WTC11 (cell line): Measurements from ENCODE around the gene DCBLD2. TPM values are rescaled to one million over a fixed set of nuclear protein-coding genes. Genes with fewer than 3 reads are reported as not detected.

ENCODE experiments used
- ATAC-seq: fragments of 200-7000 bp; cut with Tn5 transposase; 2 replicates; pipeline ENCODE4 v1.10.0; 2021; ENCODE audit warnings: mild to moderate bottlenecking, moderate library complexity
- CTCF ChIA-PET: fragments of 300-600 bp; sonication (Branson Sonifier 250); formaldehyde crosslinking; loops from one replicate; lab custom pipeline; 2021; ENCODE audit warnings: antibody characterized with exemption; lab: Charles Lee
- POLR2A ChIA-PET: fragments of 350-600 bp; sonication (Branson Sonifier 250); formaldehyde crosslinking; loops from one replicate; lab custom pipeline; 2021; ENCODE audit warnings: antibody characterized with exemption; lab: Charles Lee
- DNase-seq: peaks from one replicate; pipeline ENCODE4 v3.0.0; 2021; ENCODE audit warnings: low spot score
- H3K27ac Mint-ChIP-seq: 2 replicates; pipeline ENCODE4 v1.8.0; 2021; ENCODE audit warnings: mixed read lengths
- H3K27me3 Mint-ChIP-seq: 2 replicates; pipeline ENCODE4 v1.8.0; 2021; ENCODE audit warnings: low read depth, mild to moderate bottlenecking, moderate library complexity, mixed read lengths
- H3K36me3 Mint-ChIP-seq: 2 replicates; pipeline ENCODE4 v1.8.0; 2021; ENCODE audit warnings: mixed read lengths
- H3K4me1 Mint-ChIP-seq: 2 replicates; pipeline ENCODE4 v1.8.0; 2022; ENCODE audit warnings: mixed read lengths
- H3K4me3 Mint-ChIP-seq: 2 replicates; pipeline ENCODE4 v1.8.0; 2021; ENCODE audit warnings: mild to moderate bottlenecking, moderate library complexity, mixed read lengths
- H3K9me3 Mint-ChIP-seq: 2 replicates; pipeline ENCODE4 v1.8.0; 2021; ENCODE audit warnings: mixed read lengths
- ESRRA ChIP-seq: sonication (generic); formaldehyde crosslinking; IDR thresholded peaks from 2 replicates; pipeline ENCODE4 v1.8.1; 2022; ENCODE audit warnings: mild to moderate bottlenecking, missing genetic modification reagents, borderline replicate concordance
- FOXK1 ChIP-seq: sonication (generic); formaldehyde crosslinking; IDR thresholded peaks from 2 replicates; pipeline ENCODE4 v1.8.0; 2022; ENCODE audit warnings: mild to moderate bottlenecking, moderate library complexity, missing genetic modification reagents
- GRHL2 ChIP-seq: fragments of 250-450 bp; sonication (Bioruptor Pico); IDR thresholded peaks from 2 replicates; pipeline ENCODE4 v1.8.0; 2022; ENCODE audit warnings: mild to moderate bottlenecking, moderate library complexity; ENCODE audit not compliant: insufficient replicate concordance, severe bottlenecking
- NFYB ChIP-seq: sonication (generic); formaldehyde crosslinking; conservative IDR thresholded peaks from 2 replicates; pipeline ENCODE4 v1.8.0; 2022; ENCODE audit warnings: low read depth, missing genetic modification reagents
- RORB ChIP-seq: fragments of 250-450 bp; sonication (Bioruptor Pico); IDR thresholded peaks from 2 replicates; pipeline ENCODE4 v1.9.0; 2021; ENCODE audit warnings: mild to moderate bottlenecking
- TEAD1 ChIP-seq: sonication (generic); formaldehyde crosslinking; IDR thresholded peaks from 2 replicates; pipeline ENCODE4 v1.8.0; 2022; ENCODE audit warnings: mild to moderate bottlenecking, missing genetic modification reagents
- ZNF219 ChIP-seq: sonication (generic); formaldehyde crosslinking; IDR thresholded peaks from 2 replicates; pipeline ENCODE4 v1.8.0; 2023; ENCODE audit warnings: missing genetic modification reagents, mild to moderate bottlenecking, borderline replicate concordance
- ZNF396 ChIP-seq: fragments of 250-450 bp; sonication (Bioruptor Pico); IDR thresholded peaks from 2 replicates; pipeline ENCODE4 v1.8.0; 2021; ENCODE audit warnings: mild to moderate bottlenecking, moderate library complexity, borderline replicate concordance
- ZNF416 ChIP-seq: fragments of 250-450 bp; sonication (Bioruptor Pico); IDR thresholded peaks from 2 replicates; pipeline ENCODE4 v1.9.0; 2021; ENCODE audit warnings: mild to moderate bottlenecking, inconsistent platforms
- ZNF423 ChIP-seq: fragments of 250-450 bp; sonication (Bioruptor Pico); IDR thresholded peaks from 2 replicates; pipeline ENCODE4 v2.1.2; 2022; ENCODE audit warnings: mild to moderate bottlenecking, moderate library complexity
- total RNA-seq: library from RNA; stranded (reverse); gene quantifications from 3 replicates; pipeline ENCODE4 v1.2.3, GENCODE V29; 2021
- TF ChIP-seq, protein P1 (sequence below): fragments of 250-450 bp; sonication (Bioruptor Pico); IDR thresholded peaks from 2 replicates; pipeline ENCODE4 v1.8.0; 2021; ENCODE audit warnings: mild to moderate bottlenecking
- TF ChIP-seq, protein P2 (sequence below): sonication (generic); formaldehyde crosslinking; IDR thresholded peaks from 2 replicates; pipeline ENCODE4 v1.8.0; 2023; ENCODE audit warnings: missing genetic modification reagents
- TF ChIP-seq, protein P3 (sequence below): sonication (generic); formaldehyde crosslinking; IDR thresholded peaks from 2 replicates; pipeline ENCODE4 v1.8.1; 2023; ENCODE audit warnings: mild to moderate bottlenecking, missing genetic modification reagents, borderline replicate concordance
- TF ChIP-seq, protein P4 (sequence below): fragments of 250-450 bp; sonication (Bioruptor Pico); IDR thresholded peaks from 2 replicates; pipeline ENCODE4 v2.1.2; 2022; ENCODE audit warnings: mild to moderate bottlenecking, moderate library complexity

The DCBLD2 gene
- total RNA-seq, 1 experiment from 2014 or later = 47.9 TPM

DNA sequence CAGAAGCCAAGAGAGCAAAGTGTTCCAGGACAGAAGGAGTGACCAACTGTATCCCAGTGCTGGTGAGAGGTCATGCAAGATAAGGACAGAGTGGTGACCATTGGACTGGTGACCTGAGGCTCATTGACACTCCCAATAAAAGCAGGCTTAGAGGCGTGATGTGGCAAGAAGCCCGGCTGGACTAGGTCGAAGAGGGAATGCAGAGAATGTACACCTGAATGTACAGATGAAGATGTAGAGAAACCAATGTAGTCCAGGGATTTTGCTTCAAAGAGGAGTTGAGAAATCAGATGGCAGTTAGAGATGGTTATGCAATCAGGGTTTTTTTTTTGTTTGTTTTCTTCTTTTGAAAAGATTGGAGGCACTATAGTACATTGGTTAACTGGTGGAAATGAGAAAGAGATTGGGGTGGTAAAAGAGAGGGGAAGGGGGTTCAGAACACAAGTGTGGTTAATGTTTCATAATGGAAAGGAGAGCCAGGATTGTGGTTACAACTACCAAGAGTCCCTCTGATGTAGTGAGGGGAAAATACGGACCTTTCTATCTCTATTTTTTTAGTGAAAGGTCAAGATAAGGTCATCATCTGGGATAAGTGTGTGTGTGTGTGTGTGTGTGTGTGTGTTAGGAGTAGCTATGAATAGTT is 115.0 kb downstream of the DCBLD2 start:
- no peak overlapping the region for H3K4me3 Mint-ChIP-seq
- H3K27ac Mint-ChIP-seq = no peak overlapping the region
- no peaks in the 10 kb centered on the region for H3K9me3 Mint-ChIP-seq
- ChIA-PET CTCF (no interaction called here), POLR2A (interaction anchor here (0.7 kb wide), 1 partner anchor 50 kb away, joined by 3 read pairs; no protein-coding TSS in a partner anchor)
- DNase-seq (no peak), ATAC-seq (no peak)
- no peaks in the 10 kb centered on the region for H3K36me3 Mint-ChIP-seq
- no peaks in the 10 kb centered on the region for H3K27me3 Mint-ChIP-seq
- no peaks in the 10 kb centered on the region for H3K4me1 Mint-ChIP-seq
- no peak for TF ChIP-seq ZNF416 (CRISPR knock-in tag)
- no peak for TF ChIP-seq ESRRA (CRISPR knock-in tag)
- TF ChIP-seq RORB (CRISPR knock-in tag) = no peak
- TF ChIP-seq GRHL2 (CRISPR knock-in tag) = no peak
- TF ChIP-seq ZNF219 (CRISPR knock-in tag) = no peak
- TF ChIP-seq, protein P1, sequence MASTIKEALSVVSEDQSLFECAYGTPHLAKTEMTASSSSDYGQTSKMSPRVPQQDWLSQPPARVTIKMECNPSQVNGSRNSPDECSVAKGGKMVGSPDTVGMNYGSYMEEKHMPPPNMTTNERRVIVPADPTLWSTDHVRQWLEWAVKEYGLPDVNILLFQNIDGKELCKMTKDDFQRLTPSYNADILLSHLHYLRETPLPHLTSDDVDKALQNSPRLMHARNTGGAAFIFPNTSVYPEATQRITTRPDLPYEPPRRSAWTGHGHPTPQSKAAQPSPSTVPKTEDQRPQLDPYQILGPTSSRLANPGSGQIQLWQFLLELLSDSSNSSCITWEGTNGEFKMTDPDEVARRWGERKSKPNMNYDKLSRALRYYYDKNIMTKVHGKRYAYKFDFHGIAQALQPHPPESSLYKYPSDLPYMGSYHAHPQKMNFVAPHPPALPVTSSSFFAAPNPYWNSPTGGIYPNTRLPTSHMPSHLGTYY (CRISPR knock-in tag) = no peak

DNA sequence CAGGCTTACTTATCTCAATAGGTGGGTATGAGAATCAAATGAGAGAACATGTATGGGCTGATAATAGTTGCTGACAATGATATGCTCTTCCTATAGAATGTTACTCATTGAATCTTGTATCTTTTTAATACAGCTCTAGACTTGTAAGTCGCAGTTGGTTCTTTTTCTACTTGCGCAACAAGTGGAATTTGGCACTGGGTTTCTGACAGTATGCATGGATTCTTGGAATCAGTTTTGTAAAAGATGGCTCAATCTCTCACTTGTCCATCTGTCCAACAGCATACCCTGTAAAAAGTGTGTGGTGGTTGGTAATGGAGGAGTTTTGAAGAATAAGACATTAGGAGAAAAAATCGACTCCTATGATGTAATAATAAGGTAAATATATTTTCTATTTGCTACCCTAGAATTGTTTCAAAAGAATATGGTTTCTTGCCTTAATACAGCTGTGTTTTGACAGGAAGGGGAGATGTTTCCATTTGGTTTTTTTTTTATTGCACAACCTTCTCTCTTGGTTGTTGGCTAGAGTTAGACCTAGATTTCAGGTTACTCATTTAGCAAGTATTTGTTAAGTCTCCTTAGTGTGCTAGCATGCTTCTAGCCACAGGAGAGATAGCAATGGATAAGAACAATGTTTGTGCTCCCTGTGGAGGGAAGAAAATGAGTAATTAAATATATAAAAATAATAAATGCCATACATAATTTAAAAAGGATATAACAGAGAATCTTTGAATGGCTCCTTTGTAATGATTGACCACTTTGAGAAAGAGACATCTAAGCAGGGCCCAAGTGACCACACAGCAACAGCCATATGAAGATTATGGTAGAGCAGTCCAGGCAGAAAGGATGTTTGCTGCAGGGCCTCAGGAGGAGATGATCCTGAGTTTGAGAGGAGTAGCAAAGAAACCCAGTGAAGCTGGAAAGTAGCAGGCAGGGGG is 116.6 kb downstream of the DCBLD2 start:
- POLR2A ChIA-PET = no interaction called here
- TF ChIP-seq TEAD1 (CRISPR knock-in tag) = no peak
- TF ChIP-seq ZNF423 = no peak
- TF ChIP-seq, protein P2, sequence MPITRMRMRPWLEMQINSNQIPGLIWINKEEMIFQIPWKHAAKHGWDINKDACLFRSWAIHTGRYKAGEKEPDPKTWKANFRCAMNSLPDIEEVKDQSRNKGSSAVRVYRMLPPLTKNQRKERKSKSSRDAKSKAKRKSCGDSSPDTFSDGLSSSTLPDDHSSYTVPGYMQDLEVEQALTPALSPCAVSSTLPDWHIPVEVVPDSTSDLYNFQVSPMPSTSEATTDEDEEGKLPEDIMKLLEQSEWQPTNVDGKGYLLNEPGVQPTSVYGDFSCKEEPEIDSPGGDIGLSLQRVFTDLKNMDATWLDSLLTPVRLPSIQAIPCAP (CRISPR knock-in tag) = no peak
- TF ChIP-seq, protein P3, sequence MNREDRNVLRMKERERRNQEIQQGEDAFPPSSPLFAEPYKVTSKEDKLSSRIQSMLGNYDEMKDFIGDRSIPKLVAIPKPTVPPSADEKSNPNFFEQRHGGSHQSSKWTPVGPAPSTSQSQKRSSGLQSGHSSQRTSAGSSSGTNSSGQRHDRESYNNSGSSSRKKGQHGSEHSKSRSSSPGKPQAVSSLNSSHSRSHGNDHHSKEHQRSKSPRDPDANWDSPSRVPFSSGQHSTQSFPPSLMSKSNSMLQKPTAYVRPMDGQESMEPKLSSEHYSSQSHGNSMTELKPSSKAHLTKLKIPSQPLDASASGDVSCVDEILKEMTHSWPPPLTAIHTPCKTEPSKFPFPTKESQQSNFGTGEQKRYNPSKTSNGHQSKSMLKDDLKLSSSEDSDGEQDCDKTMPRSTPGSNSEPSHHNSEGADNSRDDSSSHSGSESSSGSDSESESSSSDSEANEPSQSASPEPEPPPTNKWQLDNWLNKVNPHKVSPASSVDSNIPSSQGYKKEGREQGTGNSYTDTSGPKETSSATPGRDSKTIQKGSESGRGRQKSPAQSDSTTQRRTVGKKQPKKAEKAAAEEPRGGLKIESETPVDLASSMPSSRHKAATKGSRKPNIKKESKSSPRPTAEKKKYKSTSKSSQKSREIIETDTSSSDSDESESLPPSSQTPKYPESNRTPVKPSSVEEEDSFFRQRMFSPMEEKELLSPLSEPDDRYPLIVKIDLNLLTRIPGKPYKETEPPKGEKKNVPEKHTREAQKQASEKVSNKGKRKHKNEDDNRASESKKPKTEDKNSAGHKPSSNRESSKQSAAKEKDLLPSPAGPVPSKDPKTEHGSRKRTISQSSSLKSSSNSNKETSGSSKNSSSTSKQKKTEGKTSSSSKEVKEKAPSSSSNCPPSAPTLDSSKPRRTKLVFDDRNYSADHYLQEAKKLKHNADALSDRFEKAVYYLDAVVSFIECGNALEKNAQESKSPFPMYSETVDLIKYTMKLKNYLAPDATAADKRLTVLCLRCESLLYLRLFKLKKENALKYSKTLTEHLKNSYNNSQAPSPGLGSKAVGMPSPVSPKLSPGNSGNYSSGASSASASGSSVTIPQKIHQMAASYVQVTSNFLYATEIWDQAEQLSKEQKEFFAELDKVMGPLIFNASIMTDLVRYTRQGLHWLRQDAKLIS (CRISPR knock-in tag) = no peak
- TF ChIP-seq, protein P4, sequence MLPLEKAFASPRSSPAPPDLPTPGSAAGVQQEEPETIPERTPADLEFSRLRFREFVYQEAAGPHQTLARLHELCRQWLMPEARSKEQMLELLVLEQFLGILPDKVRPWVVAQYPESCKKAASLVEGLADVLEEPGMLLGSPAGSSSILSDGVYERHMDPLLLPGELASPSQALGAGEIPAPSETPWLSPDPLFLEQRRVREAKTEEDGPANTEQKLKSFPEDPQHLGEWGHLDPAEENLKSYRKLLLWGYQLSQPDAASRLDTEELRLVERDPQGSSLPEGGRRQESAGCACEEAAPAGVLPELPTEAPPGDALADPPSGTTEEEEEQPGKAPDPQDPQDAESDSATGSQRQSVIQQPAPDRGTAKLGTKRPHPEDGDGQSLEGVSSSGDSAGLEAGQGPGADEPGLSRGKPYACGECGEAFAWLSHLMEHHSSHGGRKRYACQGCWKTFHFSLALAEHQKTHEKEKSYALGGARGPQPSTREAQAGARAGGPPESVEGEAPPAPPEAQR (CRISPR knock-in tag) = no peak
- no peak for TF ChIP-seq NFYB (CRISPR knock-in tag)
- TF ChIP-seq FOXK1 = no peak
- TF ChIP-seq ZNF396 = no peak
- CTCF ChIA-PET = no interaction called here
- Mint-ChIP-seq H3K9me3 (no peaks in the 10 kb centered on the region; the same call in 1 of the 2 replicates), H3K36me3 (0 out of 2 replicates have a peak, but pooled peaks cover 3% of the 10 kb centered on the region), H3K27ac (no peak overlapping the region), H3K4me3 (no peak overlapping the region), H3K4me1 (no peaks in the 10 kb centered on the region), H3K27me3 (no peaks in the 10 kb centered on the region; the same call in 1 of the 2 replicates)
- DNase-seq (no peak), ATAC-seq (no peak)
